ENCODE data around the gene PHF20.

The PHF20 gene

DNA sequence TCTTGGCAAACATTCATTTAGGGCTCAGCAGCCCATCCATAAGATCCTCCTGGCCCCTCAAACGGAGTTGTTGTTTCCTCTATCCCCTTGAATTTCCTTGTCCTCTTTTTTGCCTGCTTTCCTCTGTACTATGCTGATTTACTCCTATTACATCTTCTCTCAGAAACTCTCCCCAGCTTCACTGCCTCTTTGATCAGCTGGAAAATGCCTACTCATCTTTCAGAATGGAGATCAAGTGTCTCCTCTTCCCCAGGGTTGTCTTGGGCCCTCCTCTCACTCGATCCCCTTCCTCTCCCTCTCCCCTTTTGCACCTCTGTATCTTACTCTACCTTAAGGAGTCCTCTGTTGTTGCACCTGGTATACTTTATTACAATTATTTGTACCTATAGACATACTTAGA lies 60.2 kb downstream of the PHF20 start:
- TF ChIP-seq GABPA (IDR thresholded peaks at IDR 0.05; ENCODE audit: low read depth) (no peak), POLR2AphosphoS5 (IDR thresholded peaks at IDR 0.05; ENCODE audit: low read depth) (no peak), SPI1 (IDR thresholded peaks at IDR 0.05; ENCODE audit: borderline replicate concordance, low read depth) (no peak)
- TF ChIP-seq, protein P1, sequence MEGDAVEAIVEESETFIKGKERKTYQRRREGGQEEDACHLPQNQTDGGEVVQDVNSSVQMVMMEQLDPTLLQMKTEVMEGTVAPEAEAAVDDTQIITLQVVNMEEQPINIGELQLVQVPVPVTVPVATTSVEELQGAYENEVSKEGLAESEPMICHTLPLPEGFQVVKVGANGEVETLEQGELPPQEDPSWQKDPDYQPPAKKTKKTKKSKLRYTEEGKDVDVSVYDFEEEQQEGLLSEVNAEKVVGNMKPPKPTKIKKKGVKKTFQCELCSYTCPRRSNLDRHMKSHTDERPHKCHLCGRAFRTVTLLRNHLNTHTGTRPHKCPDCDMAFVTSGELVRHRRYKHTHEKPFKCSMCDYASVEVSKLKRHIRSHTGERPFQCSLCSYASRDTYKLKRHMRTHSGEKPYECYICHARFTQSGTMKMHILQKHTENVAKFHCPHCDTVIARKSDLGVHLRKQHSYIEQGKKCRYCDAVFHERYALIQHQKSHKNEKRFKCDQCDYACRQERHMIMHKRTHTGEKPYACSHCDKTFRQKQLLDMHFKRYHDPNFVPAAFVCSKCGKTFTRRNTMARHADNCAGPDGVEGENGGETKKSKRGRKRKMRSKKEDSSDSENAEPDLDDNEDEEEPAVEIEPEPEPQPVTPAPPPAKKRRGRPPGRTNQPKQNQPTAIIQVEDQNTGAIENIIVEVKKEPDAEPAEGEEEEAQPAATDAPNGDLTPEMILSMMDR (IDR thresholded peaks at IDR 0.05; ENCODE audit: insufficient read depth, low read length) = no peak
- TF ChIP-seq, protein P2, sequence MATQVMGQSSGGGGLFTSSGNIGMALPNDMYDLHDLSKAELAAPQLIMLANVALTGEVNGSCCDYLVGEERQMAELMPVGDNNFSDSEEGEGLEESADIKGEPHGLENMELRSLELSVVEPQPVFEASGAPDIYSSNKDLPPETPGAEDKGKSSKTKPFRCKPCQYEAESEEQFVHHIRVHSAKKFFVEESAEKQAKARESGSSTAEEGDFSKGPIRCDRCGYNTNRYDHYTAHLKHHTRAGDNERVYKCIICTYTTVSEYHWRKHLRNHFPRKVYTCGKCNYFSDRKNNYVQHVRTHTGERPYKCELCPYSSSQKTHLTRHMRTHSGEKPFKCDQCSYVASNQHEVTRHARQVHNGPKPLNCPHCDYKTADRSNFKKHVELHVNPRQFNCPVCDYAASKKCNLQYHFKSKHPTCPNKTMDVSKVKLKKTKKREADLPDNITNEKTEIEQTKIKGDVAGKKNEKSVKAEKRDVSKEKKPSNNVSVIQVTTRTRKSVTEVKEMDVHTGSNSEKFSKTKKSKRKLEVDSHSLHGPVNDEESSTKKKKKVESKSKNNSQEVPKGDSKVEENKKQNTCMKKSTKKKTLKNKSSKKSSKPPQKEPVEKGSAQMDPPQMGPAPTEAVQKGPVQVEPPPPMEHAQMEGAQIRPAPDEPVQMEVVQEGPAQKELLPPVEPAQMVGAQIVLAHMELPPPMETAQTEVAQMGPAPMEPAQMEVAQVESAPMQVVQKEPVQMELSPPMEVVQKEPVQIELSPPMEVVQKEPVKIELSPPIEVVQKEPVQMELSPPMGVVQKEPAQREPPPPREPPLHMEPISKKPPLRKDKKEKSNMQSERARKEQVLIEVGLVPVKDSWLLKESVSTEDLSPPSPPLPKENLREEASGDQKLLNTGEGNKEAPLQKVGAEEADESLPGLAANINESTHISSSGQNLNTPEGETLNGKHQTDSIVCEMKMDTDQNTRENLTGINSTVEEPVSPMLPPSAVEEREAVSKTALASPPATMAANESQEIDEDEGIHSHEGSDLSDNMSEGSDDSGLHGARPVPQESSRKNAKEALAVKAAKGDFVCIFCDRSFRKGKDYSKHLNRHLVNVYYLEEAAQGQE (IDR thresholded peaks at IDR 0.05; ENCODE audit: insufficient replicate concordance, low read depth) = no peak
- Histone ChIP-seq H3K27me3 (ENCODE audit: insufficient read depth, poor library complexity, severe bottlenecking) (no peaks in the 10 kb centered on the region), H3K27ac (replicated peaks) (no peak overlapping the region), H3K4me3 (replicated peaks; ENCODE audit: insufficient read depth, low read length) (no peak overlapping the region)
- DNase-seq (ENCODE audit: low read depth in 1 of 2, low spot score in 1 of 2) = no peak

DNA sequence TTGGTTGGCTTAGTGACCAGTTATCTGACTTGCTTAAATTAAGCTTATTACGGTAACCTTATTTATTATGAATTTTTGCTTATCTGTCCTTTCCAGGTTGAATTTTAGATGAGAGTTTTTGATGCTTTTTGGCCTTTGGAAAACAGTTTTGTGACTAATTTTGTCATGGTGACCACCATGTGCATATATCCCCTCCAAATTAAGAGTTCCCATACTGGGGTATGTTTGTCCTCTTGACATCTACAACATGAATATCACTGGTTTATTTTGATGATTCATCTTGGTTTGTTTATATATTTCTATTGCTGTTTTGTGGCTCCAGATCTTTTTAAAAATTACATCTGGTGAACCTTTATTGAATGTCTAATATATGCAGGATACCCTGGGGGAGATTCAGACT lies 61.4 kb downstream of the PHF20 start:
- no peak for DNase-seq (ENCODE audit: low read depth in 1 of 2, low spot score in 1 of 2)
- Histone ChIP-seq H3K27ac (replicated peaks) (no peak overlapping the region), H3K4me3 (replicated peaks; ENCODE audit: insufficient read depth, low read length) (no peak overlapping the region), H3K27me3 (ENCODE audit: insufficient read depth, poor library complexity, severe bottlenecking) (no peaks in the 10 kb centered on the region)
- TF ChIP-seq, protein P2 (IDR thresholded peaks at IDR 0.05; ENCODE audit: insufficient replicate concordance, low read depth) = no peak
- TF ChIP-seq, protein P1 (IDR thresholded peaks at IDR 0.05; ENCODE audit: insufficient read depth, low read length) = no peak
- TF ChIP-seq GABPA (IDR thresholded peaks at IDR 0.05; ENCODE audit: low read depth) (no peak), POLR2AphosphoS5 (IDR thresholded peaks at IDR 0.05; ENCODE audit: low read depth) (no peak), SPI1 (IDR thresholded peaks at IDR 0.05; ENCODE audit: borderline replicate concordance, low read depth) (no peak)

DNA sequence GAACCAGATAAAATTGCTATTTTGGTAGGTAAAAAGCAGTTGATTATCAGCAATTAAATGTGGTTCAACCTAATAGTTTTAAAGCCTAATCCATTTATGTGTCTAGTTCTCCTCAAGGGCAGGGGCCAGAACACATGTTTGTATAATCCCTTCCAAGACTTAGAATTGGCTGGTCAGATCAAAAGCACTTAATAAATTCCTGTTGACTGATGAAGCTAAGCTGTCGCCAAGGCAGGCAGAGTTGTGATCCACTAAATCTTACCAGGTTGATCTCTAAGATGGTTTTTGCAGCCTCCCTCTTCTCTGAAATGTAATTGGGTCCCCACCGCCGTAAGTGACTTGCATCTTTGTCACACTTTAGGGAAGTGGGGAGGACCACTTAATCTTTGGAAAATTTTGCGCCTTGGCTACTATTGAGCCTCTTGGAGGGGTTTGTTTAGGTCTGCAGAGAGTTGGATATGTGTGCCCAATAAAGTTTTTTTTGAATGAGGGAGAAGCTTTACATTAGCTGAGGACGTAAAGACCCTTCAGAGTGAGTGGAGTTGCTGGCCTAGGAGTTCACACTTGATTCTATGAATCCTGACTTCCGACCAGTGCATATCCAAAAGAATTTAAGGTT lies 65.9 kb downstream of the PHF20 start:
- Histone ChIP-seq H3K4me3 (replicated peaks; ENCODE audit: insufficient read depth, low read length) (no peak overlapping the region), H3K27ac (replicated peaks) (no peak overlapping the region), H3K27me3 (ENCODE audit: insufficient read depth, poor library complexity, severe bottlenecking) (no peaks in the 10 kb centered on the region)
- no peak for DNase-seq (ENCODE audit: low read depth in 1 of 2, low spot score in 1 of 2)
- TF ChIP-seq SPI1 (IDR thresholded peaks at IDR 0.05; ENCODE audit: borderline replicate concordance, low read depth) (no peak), POLR2AphosphoS5 (IDR thresholded peaks at IDR 0.05; ENCODE audit: low read depth) (no peak), GABPA (IDR thresholded peaks at IDR 0.05; ENCODE audit: low read depth) (no peak)
- TF ChIP-seq, protein P1 (IDR thresholded peaks at IDR 0.05; ENCODE audit: insufficient read depth, low read length) = no peak
- TF ChIP-seq, protein P2 (IDR thresholded peaks at IDR 0.05; ENCODE audit: insufficient replicate concordance, low read depth) = no peak

Measured in HL-60 (cell line).